GM12878 (cell line): ENCODE measurements around the gene IFRD2. TPM values are rescaled to one million over a fixed set of nuclear protein-coding genes. Genes with fewer than 3 reads are reported as not detected.

Experiments
- ATAC-seq: fragments of 200-7000 bp; cut with Tn5 transposase; 3 replicates; pipeline ENCODE4 v1.9.1; 2020; ENCODE audit warnings: mild to moderate bottlenecking, moderate library complexity
- BruUV-seq: library from RNA; stranded (reverse); fragments of 400-500 nt; replicated peaks from 2 replicates; lab custom pipeline; 2021; lab: Mats Ljungman, UMichigan
- CTCF ChIA-PET: fragments of 300-600 bp; sonication (Branson Sonifier 250); formaldehyde crosslinking; extraction: SDS; loops from one replicate; lab custom pipeline; 2021; ENCODE audit warnings: inconsistent platforms; lab: Yijun Ruan, JAX
- POLR2A ChIA-PET: fragments of 350-600 bp; formaldehyde crosslinking; extraction: SDS; loops from one replicate; lab custom pipeline; 2021; ENCODE audit warnings: inconsistent platforms; lab: Charles Lee
- RAD21 ChIA-PET: fragments of 300-600 bp; sonication (Branson Sonifier 250); formaldehyde crosslinking; loops from one replicate; lab custom pipeline; 2023; ENCODE audit warnings: antibody characterized with exemption; ENCODE audit not compliant: unreplicated experiment; lab: Charles Lee
- SMC1A ChIA-PET: fragments of 300-600 bp; sonication (Branson Sonifier 250); formaldehyde crosslinking; loops from one replicate; lab custom pipeline; 2023; ENCODE audit not compliant: unreplicated experiment, uncharacterized antibody; lab: Charles Lee
- DNase-seq: peaks from one replicate; pipeline ENCODE4 v3.0.0-alpha.2; 2011; ENCODE audit warnings: low read depth, low spot score
- FAIRE-seq: peaks from 3 replicates; lab custom pipeline; 2011; peaks lifted over from hg19 to GRCh38; lab: Jason Lieb, UNC
- H2AFZ ChIP-seq: 2 replicates; pipeline ENCODE4 v1.6.0; 2011; ENCODE audit warnings: low read depth, low read length, control low read depth; ENCODE audit not compliant: control insufficient read depth
- H3K27ac ChIP-seq: 2 replicates; pipeline ENCODE4 v1.5.1; 2011; ENCODE audit warnings: control low read depth; ENCODE audit not compliant: control insufficient read depth, insufficient read depth
- H3K27me3 ChIP-seq, 2 experiments: replicated peaks in 1 of 2; 2 replicates each; pipeline versions ENCODE4 v1.6.0 to v1.6.1; 2011; ENCODE audit warnings: low read length in 1 of 2; ENCODE audit not compliant: control insufficient read depth in 2 of 2, insufficient read depth in 2 of 2
- H3K36me3 ChIP-seq, 2 experiments: 2 replicates each; pipeline ENCODE4 v1.5.1; 2011; ENCODE audit warnings: low read length in 1 of 2; ENCODE audit not compliant: control insufficient read depth in 2 of 2, insufficient read depth in 2 of 2
- H3K4me1 ChIP-seq: 2 replicates; pipeline ENCODE4 v1.6.1; 2011; ENCODE audit warnings: mild to moderate bottlenecking, low read length, moderate library complexity, mixed read lengths; ENCODE audit not compliant: control insufficient read depth, insufficient read depth
- H3K4me2 ChIP-seq: 2 replicates; pipeline ENCODE4 v1.6.0; 2011; ENCODE audit warnings: control low read depth; ENCODE audit not compliant: control insufficient read depth, insufficient read depth
- H3K4me3 ChIP-seq: fragments of 200-600 bp; sonication (generic); 2 replicates; pipeline ENCODE4 v1.5.1; 2016
- H3K79me2 ChIP-seq: 2 replicates; pipeline ENCODE4 v1.6.0; 2011; ENCODE audit warnings: low read length; ENCODE audit not compliant: control insufficient read depth, insufficient read depth
- H3K9ac ChIP-seq: 2 replicates; pipeline ENCODE4 v1.8.0; 2011; ENCODE audit warnings: low read length, control low read depth, mixed read lengths; ENCODE audit not compliant: control insufficient read depth, insufficient read depth
- H3K9me3 ChIP-seq: replicated peaks from 3 replicates; pipeline ENCODE4 v1.5.1; 2011; ENCODE audit warnings: mild to moderate bottlenecking, low read length; ENCODE audit not compliant: control insufficient read depth, insufficient read depth
- H4K20me1 ChIP-seq: 2 replicates; pipeline ENCODE4 v1.6.0; 2011; ENCODE audit not compliant: control insufficient read depth, insufficient read depth
- BACH1 ChIP-seq: fragments of 450-650 bp; IDR thresholded peaks from 2 replicates; pipeline ENCODE4 v1.6.1; 2017; ENCODE audit warnings: mild to moderate bottlenecking, borderline replicate concordance
- HDGF ChIP-seq: fragments of 450-650 bp; IDR thresholded peaks from 2 replicates; pipeline ENCODE4 v1.6.1; 2016; ENCODE audit warnings: antibody characterized with exemption
- IRF3 ChIP-seq: fragments of 450-650 bp; IDR thresholded peaks from 2 replicates; pipeline ENCODE4 v1.6.1; 2014; ENCODE audit warnings: mild to moderate bottlenecking
- NFXL1 ChIP-seq: fragments of 450-650 bp; IDR thresholded peaks from 2 replicates; pipeline ENCODE4 v1.6.1; 2017; ENCODE audit warnings: antibody characterized with exemption, mild to moderate bottlenecking, borderline replicate concordance
- NRF1 ChIP-seq: conservative IDR thresholded peaks from 2 replicates; pipeline ENCODE4 v1.6.1; 2011; ENCODE audit warnings: mild to moderate bottlenecking, low read depth, low read length, improper control_type of control experiment
- PAX8 ChIP-seq: fragments of 450-650 bp; IDR thresholded peaks from 2 replicates; pipeline ENCODE4 v1.6.1; 2017; ENCODE audit warnings: mild to moderate bottlenecking, moderate library complexity
- SRF ChIP-seq, 2 experiments: IDR thresholded peaks; 2 replicates each; pipeline ENCODE4 v1.6.1; 2011; ENCODE audit warnings: low read depth in 2 of 2, low read length in 2 of 2, mild to moderate bottlenecking in 1 of 2, moderate library complexity in 1 of 2
- WGBS: methylation state at CpG from one replicate; pipeline ENCODE4 v1.1.6; 2016; ENCODE audit warnings: low lambda C conversion rate; ENCODE audit not compliant: insufficient replicate concordance, insufficient coverage; ENCODE audit errors: missing lambda C conversion rate; 5-methylcytosine and 5-hydroxymethylcytosine counted together
- in situ Hi-C: fragments of 300-500 bp; cut with MboI; formaldehyde crosslinking; loops from 9 replicates; pipeline ENCODE4 v1.14.3; 2018; ENCODE audit warnings: mixed read lengths
- intact Hi-C: fragments of 100-400 bp; cut with micrococcal nuclease; formaldehyde crosslinking; loops from one replicate; pipeline ENCODE4 v1.14.2; 2022; ENCODE audit not compliant: unreplicated experiment
- polyA plus RNA-seq, 11 experiments: library from polyadenylated mRNA; depleted of rRNA in 4 of 11; unstranded in 6 of 11; stranded (reverse) in 5 of 11; fragments of >200 nt; fragmentation: Nextera tagmentation in 4 of 11; fragmentation: Illumina TruSeq in 1 of 11; extraction: Ambion mirVana in 4 of 11; extraction: Trizol in 1 of 11; gene quantifications; 1 replicate in 1 of 11; 2 replicates in 10 of 11; pipeline versions ENCODE4 v1.2.1 to v1.2.3, GENCODE V29; 2011 to 2016; ENCODE audit warnings: inconsistent platforms in 2 of 11, missing spikeins in 2 of 11, low read depth in 1 of 11
- total RNA-seq, 4 experiments: library from RNA; depleted of rRNA in 3 of 4; stranded (reverse); fragments of >200 nt in 3 of 4; fragmentation: Illumina TruSeq in 1 of 4; extraction: Trizol in 1 of 4; gene quantifications; 2 replicates each; pipeline versions ENCODE4 v1.2.1 to v1.2.3, GENCODE V29; 2013 to 2021
- TF ChIP-seq, protein P1 (sequence below): fragments of 450-650 bp; IDR thresholded peaks from 2 replicates; pipeline ENCODE4 v1.6.1; 2018; ENCODE audit warnings: mild to moderate bottlenecking, low read depth, moderate library complexity; ENCODE audit not compliant: partially characterized antibody
- TF ChIP-seq, protein P2 (sequence below): IDR thresholded peaks from 2 replicates; pipeline ENCODE4 v1.6.1; 2012; ENCODE audit warnings: mild to moderate bottlenecking, low read depth, low read length
- TF ChIP-seq, protein P3 (sequence below): IDR thresholded peaks from 2 replicates; pipeline ENCODE4 v1.6.1; 2012; ENCODE audit warnings: improper control_type of control experiment, low read depth, low read length; ENCODE audit not compliant: insufficient replicate concordance

The IFRD2 gene
- total and polyA plus RNA-seq, 10 of the 15 experiments (the other 5 are each of a cell fraction or from before 2014, with no cell fraction given): 19.1 to 153 (median 80.3) TPM

DNA sequence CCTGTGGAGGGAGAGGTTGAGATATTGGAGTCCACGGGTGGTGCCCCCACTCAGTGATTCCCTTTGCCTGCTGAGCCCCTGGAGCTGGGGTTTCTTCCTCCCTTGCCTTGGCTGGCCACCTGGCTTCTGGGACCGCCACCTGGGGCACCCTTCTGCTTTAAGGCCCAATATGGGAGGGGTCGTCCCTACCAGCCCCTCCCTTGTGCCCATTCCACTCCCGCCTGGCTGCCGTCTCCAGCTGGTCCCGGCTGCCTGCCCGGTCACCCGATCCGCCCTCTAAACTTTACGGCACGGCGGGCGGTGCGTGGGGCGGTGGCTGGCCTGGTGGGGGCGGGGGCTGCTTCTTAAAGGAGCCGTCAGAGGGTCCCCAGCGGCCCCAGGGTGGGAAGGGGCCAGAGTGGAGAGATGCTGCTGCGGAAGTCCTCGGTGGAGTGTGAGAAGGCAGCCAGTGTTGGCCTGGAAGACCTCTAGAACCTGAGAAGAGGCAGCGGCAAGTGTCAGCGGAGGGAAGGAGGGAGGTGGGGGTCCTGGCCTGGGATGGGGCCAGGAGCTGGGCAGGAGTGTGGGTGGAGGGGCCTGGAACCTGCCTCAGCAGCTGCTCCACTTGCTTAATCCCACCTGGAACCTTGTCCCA is 24.8 kb downstream of the IFRD2 start:
- no peak for ATAC-seq
- no peak for FAIRE-seq
- ChIA-PET RAD21 (interaction anchor here (1.4 kb wide), 1 partner anchor 21 kb away, joined by 3 read pairs; no protein-coding TSS in a partner anchor), SMC1A (no interaction called here), POLR2A (no interaction called here), CTCF (interaction anchor here (1.0 to 1.9 kb wide), 3 partner anchors 19 to 41 kb away, joined by 3 to 6 read pairs (median 6); no protein-coding TSS in a partner anchor)
- H3K27me3 ChIP-seq: peaks cover 0 to 4% of the 10 kb centered on the region in 2 experiments; a peak in 1 of 4 replicates
- H2AFZ ChIP-seq: no peak overlapping the region
- in situ Hi-C loops (no loop called here), intact Hi-C loops (no loop called here)
- no peaks in the 10 kb centered on the region for H3K79me2 ChIP-seq
- H4K20me1 ChIP-seq: no peaks in the 10 kb centered on the region
- DNase-seq: no peak
- H3K36me3 ChIP-seq: no peaks in the 10 kb centered on the region
- no peak overlapping the region for H3K4me3 ChIP-seq
- H3K27ac ChIP-seq: no peak overlapping the region
- no peak overlapping the region for H3K4me2 ChIP-seq
- H3K9me3 ChIP-seq: no peaks in the 10 kb centered on the region
- H3K9ac ChIP-seq: no peak overlapping the region
- no peaks in the 10 kb centered on the region for H3K4me1 ChIP-seq
- no TSS peak for BruUV-seq
- 11% methylated on average over 21 of the region's 22 CpGs for WGBS
- TF ChIP-seq BACH1 (no peak), IRF3 (no peak), SRF (IDR thresholded peaks at IDR 0.05; ENCODE audit: low read depth in 2 of 2, low read length in 2 of 2) (no peak), PAX8 (no peak), NFXL1 (no peak), HDGF (no peak), NRF1 (no peak)
- TF ChIP-seq, protein P1, sequence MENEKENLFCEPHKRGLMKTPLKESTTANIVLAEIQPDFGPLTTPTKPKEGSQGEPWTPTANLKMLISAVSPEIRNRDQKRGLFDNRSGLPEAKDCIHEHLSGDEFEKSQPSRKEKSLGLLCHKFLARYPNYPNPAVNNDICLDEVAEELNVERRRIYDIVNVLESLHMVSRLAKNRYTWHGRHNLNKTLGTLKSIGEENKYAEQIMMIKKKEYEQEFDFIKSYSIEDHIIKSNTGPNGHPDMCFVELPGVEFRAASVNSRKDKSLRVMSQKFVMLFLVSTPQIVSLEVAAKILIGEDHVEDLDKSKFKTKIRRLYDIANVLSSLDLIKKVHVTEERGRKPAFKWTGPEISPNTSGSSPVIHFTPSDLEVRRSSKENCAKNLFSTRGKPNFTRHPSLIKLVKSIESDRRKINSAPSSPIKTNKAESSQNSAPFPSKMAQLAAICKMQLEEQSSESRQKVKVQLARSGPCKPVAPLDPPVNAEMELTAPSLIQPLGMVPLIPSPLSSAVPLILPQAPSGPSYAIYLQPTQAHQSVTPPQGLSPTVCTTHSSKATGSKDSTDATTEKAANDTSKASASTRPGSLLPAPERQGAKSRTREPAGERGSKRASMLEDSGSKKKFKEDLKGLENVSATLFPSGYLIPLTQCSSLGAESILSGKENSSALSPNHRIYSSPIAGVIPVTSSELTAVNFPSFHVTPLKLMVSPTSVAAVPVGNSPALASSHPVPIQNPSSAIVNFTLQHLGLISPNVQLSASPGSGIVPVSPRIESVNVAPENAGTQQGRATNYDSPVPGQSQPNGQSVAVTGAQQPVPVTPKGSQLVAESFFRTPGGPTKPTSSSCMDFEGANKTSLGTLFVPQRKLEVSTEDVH: no peak
- TF ChIP-seq, protein P2, sequence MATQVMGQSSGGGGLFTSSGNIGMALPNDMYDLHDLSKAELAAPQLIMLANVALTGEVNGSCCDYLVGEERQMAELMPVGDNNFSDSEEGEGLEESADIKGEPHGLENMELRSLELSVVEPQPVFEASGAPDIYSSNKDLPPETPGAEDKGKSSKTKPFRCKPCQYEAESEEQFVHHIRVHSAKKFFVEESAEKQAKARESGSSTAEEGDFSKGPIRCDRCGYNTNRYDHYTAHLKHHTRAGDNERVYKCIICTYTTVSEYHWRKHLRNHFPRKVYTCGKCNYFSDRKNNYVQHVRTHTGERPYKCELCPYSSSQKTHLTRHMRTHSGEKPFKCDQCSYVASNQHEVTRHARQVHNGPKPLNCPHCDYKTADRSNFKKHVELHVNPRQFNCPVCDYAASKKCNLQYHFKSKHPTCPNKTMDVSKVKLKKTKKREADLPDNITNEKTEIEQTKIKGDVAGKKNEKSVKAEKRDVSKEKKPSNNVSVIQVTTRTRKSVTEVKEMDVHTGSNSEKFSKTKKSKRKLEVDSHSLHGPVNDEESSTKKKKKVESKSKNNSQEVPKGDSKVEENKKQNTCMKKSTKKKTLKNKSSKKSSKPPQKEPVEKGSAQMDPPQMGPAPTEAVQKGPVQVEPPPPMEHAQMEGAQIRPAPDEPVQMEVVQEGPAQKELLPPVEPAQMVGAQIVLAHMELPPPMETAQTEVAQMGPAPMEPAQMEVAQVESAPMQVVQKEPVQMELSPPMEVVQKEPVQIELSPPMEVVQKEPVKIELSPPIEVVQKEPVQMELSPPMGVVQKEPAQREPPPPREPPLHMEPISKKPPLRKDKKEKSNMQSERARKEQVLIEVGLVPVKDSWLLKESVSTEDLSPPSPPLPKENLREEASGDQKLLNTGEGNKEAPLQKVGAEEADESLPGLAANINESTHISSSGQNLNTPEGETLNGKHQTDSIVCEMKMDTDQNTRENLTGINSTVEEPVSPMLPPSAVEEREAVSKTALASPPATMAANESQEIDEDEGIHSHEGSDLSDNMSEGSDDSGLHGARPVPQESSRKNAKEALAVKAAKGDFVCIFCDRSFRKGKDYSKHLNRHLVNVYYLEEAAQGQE: no peak
- TF ChIP-seq, protein P3, sequence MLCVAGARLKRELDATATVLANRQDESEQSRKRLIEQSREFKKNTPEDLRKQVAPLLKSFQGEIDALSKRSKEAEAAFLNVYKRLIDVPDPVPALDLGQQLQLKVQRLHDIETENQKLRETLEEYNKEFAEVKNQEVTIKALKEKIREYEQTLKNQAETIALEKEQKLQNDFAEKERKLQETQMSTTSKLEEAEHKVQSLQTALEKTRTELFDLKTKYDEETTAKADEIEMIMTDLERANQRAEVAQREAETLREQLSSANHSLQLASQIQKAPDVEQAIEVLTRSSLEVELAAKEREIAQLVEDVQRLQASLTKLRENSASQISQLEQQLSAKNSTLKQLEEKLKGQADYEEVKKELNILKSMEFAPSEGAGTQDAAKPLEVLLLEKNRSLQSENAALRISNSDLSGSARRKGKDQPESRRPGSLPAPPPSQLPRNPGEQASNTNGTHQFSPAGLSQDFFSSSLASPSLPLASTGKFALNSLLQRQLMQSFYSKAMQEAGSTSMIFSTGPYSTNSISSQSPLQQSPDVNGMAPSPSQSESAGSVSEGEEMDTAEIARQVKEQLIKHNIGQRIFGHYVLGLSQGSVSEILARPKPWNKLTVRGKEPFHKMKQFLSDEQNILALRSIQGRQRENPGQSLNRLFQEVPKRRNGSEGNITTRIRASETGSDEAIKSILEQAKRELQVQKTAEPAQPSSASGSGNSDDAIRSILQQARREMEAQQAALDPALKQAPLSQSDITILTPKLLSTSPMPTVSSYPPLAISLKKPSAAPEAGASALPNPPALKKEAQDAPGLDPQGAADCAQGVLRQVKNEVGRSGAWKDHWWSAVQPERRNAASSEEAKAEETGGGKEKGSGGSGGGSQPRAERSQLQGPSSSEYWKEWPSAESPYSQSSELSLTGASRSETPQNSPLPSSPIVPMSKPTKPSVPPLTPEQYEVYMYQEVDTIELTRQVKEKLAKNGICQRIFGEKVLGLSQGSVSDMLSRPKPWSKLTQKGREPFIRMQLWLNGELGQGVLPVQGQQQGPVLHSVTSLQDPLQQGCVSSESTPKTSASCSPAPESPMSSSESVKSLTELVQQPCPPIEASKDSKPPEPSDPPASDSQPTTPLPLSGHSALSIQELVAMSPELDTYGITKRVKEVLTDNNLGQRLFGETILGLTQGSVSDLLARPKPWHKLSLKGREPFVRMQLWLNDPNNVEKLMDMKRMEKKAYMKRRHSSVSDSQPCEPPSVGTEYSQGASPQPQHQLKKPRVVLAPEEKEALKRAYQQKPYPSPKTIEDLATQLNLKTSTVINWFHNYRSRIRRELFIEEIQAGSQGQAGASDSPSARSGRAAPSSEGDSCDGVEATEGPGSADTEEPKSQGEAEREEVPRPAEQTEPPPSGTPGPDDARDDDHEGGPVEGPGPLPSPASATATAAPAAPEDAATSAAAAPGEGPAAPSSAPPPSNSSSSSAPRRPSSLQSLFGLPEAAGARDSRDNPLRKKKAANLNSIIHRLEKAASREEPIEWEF: no peak
